HG03175 (cell line): ENCODE results near the gene ATP6V0D1.

Source experiments
- ATAC-seq: cut with Tn5 transposase; IDR thresholded peaks from one replicate; pipeline ENCODE4 v1.9.1; 2021; ENCODE audit warnings: mild to moderate bottlenecking, moderate library complexity; ENCODE audit not compliant: unreplicated experiment

ATP6V0D1 gene

DNA sequence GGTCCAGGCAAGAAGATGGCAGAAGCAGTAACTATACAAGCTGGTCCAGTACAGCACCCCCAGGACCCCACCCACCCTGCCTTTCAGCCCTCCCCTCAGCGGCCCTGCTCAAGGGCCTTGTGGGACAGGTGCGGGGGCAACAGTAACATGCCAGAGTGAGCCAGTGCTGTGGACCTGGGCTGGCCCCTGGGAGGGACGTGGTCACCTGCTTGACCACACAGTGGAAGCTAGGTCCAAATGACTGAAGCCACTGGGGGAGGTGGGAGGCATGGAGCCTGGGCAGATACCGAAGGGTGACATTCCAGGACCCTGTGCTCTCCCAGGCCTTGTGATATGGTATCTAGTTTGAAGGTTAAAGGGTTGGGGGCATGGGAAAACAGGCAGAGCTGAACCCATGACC is 17.3 kb downstream of the ATP6V0D1 start:
- ATAC-seq: no peak

DNA sequence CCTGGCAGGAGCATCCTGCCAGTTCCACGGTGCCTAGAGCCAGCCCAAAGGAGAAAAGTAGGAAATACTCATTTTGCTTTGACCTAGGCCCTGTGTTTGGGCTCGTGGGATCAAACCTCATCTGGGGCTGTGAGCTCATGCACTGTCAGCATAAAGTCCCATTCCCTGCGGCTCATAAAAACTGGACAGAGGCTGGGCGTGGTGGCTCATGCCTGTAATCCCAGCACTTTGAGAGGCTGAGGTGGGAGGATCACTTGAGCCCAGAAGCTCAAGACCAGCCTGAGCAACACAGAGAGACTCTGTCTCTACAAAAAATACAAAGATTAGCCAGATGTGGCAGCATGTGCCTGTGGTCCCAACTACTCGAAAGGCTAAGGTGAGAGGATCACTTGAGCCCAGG is 17.9 kb downstream of the ATP6V0D1 start:
- no peak for ATAC-seq

DNA sequence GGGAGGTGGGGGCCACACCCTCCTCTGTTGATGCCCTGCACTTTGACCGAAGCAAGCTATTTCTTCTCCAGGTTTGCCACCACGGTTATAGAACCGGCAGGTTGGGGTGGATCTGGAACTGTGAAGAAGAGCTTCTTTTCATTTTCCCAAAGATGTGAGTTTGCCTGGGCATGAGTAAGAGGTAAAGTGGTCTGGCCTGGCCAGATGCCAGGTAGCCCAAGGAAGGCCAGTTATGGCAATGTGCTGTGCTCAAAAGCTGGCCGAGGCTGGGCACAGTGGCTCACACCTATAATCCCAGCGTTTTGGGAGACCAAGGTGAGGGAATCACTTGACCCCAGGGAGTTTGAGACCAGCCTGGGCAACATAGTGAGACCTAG is 18.7 kb downstream of the ATP6V0D1 start:
- ATAC-seq: no peak

DNA sequence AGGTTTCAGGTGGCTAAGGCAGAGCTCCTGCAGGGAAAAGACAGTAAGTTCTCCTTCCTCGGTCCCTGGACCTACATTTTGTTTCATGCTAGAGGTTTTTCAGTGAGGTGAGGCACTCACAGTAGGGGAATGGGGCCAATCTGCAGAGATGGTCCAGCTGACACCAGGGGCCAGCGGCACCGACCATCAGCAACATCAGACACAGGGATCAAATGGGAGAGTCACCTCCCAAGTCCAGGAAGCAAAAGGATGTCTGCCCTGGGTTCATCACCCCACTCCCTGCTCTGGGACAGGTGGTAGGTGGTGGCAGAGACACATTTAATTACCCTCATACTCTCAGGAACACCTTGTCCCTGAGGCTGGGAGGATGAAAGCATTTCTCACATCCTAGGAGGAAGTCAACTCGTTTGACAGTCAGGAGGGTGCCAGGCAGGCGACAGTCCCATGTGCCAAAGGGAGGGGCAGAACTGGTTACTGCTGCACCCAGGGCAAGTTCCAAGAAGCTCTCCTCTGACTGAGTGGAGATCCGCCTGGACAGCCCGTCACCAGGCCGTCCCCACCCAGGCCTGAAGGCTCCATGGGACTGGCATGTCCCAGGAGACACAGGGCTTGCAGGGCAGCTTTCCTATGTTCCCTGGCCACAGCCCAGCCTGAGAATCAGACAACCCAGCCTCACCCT is 19.2 kb downstream of the ATP6V0D1 start:
- no peak for ATAC-seq

DNA sequence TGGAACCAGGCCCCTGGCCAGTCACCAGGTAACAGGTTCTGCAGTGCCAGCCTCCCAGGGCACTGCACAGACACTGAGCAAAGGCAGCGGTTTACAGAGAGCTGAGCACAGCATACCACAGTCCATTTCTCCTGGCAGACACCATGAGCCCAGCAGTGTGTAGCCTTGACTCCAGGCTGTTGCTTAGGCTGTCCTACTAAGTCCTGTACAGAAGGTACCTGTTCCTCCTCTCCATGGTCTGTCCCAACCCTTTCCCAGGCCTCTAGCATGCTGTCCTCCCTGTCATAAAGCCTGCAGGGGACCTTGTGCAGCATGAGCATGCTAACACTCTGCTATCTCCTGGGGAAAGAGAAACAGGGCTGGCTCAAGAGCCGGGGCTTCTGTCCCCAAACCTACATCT is 20.0 kb downstream of the ATP6V0D1 start:
- ATAC-seq: no peak

DNA sequence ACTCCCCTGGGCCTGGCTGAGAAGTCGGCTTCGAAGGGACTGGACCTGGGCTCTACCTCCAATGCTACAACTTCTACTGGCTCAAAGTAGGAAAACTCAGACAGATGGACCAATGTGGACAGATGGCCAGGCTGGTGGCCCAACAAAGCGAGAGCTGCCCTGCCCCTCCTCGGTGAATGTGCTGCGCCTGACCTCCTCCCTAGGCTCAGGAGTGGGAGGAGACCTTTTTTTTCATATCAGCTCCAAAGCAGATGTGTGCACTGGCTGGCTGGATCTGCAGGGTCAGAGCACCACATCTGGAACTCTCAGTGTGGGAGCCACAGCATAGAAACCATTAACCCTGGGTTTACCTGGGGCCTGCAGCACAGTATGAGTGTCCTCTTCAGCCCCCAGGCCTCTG is 20.8 kb downstream of the ATP6V0D1 start:
- ATAC-seq: no peak

DNA sequence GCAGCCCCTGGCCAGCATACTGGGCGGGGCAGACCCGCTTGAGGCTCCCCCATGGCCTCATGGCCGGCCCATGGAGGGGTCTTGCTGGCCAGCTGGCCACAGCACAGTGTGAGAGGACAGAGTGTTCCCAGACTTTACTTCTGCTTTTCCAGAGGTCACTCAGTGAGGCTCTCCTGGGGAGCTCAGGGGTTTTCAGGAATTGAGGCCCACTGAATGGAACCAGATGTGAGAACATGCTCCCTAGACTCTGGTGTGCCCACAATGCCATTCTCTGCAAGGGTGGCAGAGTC is 21.2 kb downstream of the ATP6V0D1 start:
- ATAC-seq: no peak

DNA sequence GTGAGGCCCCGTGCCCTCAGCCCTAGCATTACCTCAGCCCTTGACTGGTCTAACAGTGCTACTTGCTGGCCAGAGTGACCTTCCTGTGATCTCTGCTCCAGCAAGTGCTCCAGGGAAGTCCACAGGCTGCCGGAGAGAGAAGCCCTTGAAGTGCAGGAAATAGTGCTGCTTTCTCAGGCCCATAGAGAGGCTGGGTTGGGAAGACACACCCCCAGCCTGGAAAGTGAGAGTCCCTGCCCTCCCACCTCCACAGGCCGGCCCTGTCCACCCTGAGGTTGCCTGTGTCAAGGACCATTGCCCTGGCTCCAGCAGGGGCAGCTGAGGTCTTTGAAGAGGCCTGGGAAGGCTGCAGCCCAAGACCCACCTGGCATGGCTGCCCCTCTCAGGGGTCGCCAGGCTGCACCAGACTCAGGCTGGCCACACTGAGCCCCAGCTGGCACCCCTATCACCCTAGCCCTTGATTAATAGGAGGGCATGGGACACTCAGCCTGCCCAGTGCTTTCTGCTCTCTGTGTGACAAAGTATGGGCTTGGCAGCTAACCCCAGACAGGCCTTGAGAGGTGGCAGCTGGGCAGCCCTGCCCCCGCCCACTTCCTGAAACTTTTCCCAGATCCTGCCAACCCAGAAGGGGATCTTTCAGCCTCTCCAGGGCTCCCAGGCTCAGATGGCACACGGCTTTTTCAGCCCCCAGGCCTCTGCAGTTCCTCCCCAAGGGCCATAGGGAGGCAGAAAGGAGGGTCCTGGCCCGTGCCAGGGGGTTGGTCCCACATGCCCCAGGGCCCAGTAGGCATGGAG is 21.7 kb downstream of the ATP6V0D1 start:
- no peak for ATAC-seq

DNA sequence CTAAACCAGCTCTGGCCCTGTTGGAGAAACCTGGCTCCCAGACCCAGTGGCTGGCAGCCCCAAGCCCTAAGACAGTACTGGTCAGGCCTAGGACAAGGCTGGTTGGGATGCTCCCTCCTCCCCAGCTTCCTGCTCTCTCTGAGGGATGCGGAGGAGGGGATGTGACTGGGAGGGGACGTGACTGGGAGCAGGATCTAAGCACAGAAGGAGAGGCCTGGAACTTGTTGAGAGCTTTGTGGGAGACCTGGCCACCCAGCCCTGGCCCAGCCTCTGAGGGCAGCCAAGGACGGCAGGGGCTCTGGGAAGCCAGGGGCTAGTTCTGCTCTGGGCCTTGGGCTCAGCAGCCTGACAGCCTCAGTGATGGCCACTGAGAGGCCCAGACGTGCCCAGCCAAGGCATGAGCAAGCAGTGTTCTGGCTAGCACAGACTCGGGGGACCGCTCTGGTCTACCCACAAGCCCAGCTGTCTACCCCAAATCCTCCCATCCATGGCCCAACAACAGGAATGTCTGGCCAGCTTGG is 22.8 kb downstream of the ATP6V0D1 start:
- no peak for ATAC-seq

DNA sequence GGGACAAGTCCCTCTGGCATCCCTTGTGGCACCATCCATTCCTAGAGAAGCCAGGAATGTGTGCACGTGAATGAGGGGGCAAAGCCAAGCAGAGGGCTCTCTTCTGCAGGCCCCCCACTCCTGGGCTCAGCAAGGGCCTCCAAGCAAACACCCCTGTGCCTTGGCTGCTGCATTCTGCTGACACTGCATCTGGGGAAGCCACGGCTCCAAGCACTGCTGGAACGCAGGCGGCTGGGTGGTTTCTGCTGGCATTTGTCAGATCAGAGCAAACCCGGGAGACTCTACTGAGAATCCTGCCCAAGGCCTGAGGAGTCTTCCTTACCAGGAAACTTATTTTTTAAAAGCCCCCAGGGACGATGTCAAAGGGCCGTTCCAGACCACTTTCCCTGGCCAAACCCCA is 23.3 kb downstream of the ATP6V0D1 start:
- no peak for ATAC-seq

DNA sequence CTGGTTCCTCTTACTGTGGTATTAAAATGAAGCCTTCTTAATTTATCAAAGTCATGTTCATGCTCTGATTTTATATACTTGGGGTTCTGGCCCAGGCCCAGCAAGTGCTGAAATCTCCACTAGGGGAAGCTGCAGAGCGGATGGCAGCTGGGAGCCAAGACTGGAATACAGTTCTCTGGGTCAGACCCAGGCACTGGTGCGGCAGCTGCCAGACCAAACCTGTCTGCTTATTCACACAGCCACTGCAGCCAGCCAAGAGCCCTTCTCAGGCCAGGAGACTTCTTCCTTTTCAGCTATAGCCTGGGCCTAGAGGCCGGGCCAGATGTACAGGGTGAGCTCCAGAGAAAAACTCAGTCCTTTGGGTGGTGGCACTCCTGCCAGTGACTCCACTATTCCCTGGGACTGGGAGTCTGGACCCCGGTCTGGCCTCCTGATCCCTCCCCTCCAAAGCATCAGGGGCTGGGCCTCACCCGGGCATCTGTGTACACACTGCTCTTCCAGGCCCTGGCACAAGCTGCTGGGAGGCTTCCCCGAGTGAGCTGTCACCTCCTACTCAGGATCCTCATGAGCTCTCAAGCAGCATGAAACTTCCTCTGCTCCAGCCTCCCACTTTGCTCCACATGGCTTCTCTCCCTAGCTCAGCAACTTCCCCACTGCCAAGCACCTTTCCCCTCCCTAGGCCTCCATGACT is 24.4 kb downstream of the ATP6V0D1 start:
- ATAC-seq: no peak

DNA sequence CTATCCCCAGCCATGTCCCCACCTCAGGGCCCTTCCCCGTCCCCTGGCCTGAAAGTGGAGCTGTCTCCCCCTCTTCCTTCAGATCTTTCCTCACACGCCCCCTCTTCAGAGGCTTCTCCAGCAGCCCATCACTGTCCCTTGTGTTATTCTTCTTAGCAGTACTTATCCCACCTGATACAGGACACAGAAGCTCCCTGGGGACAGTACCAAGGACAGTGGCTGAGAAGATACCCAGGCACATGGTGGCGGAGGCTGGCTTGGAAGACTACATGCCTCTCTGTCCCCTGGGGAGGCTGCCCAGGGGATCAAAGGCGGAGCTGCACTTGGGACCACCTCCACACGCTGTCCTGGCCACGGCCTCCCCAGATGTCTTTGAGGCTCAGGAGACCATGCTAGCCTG is 26.1 kb downstream of the ATP6V0D1 start:
- ATAC-seq: no peak

DNA sequence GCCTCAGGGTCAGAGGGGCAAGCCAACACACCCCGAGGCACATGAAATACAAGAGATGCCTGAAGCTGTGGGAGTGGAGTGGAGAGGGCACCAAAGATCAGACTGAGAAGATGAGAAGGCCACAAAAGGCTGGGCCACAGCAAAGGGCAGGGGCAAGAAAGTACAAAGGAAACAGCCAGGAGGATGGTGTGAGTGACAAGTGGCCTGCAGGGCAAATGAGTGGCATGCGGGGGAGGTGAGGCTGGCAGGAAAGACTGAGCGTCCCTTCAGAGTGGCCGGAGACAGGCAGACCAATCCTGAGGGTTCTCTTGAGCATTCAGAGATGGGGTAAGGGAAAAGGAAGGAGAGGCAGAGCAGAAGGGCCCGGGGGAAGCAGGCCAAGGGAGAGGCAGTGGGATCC is 26.9 kb downstream of the ATP6V0D1 start:
- no peak for ATAC-seq

DNA sequence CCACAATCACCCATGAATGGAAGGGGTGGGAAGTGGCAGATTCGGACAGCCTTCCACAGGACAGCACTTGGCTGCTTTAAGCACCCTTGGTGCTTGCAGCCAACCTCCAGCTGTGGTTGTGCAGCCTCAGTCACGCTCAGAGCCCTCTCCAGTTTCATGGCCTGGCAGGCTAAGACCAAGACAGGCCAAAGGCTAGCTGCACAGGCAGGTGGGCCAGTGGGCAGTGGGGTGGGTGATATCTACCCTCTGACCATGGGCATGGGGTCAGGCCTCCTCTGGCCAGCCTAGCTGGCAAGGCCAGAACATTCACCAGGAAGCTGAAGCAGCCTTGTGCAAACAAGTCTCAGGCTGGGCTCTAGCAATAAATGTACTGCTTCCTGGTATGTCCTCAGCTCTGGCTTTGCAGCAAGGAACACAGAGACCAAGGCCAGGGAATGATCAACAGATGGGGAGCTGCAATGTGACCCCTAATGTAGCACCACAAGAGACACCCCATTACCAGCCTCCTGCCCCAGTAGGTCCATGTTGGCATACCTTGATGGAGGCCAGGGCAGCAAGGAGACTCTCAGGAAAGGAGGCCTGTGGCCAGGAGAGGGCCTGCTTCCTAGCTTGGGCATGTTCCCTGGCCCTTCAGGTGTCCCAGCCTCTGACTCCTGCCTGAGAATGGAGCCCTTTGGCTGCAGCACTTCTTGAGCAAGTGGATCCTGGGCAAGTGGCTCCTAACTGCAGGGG is 29.1 kb downstream of the ATP6V0D1 start:
- ATAC-seq: no peak

DNA sequence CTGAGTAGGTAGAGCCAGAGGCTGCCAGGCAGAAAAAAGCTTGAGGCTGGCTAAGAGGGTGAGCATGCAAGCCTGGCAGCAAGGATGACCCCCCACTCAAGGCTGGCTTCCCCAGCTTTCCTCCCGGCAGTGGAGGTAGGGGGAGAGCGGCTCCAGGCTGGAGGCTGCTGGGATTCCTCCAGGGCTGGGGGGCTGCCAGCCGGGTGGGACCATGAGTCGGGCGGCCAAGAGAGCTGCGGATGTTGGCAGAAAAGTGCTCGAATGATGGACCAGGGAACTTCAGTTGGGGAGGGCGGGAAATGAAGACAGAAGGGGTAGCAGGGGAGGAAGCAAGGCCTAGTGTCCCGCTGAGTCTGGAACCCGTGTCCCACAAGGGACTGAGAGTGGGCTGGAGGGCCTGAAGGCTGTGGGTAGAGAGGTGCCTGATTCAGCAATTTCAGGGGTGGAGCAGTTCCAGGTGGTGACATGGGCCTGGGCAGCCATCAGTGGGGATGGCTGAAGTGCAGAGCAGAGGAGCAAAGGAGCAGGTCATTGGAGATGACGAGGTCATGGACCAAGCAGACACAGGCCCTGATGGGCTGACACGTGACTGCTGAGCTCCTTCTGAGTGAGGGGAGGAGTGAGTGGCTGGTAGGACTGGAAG is 29.8 kb downstream of the ATP6V0D1 start:
- ATAC-seq: no peak

DNA sequence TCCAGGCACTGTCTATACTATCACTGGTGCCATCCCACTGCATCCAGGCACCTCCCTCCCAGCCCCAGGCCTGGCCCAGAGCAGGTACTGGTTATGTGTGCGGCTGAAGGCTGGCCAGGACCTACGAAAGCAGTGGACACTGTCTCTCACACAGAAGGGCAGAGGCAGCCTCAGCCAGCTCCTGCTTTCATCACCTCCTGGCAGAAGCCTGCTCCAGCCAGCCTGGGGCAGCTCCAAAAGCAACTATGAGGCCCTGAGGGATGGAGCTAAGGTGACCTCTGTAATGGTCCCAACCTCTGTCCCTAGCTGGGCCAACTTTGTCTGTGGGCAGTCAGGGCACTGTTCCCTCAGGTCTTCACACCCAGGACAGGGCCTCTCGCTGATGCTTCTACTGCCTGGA is 31.2 kb downstream of the ATP6V0D1 start:
- ATAC-seq: no peak

DNA sequence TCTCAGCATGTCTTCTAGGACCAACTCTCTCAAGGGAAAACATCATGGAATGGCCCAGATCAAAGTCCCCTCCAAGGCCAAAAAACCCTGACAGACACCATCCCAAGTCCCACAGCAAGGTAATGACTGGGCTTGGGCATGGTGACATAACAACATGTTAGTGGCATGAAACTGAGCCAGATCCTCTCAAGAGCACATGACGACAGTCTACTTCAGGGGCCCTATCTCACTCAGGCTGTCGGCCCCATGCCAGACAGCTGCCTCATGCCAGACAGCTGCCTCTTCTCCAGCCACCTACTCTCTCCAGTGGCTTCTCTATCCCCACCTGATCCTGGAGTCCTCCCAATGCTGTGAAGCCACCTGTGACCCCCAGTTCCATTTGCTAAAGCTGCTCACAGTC is 31.6 kb downstream of the ATP6V0D1 start:
- no peak for ATAC-seq

DNA sequence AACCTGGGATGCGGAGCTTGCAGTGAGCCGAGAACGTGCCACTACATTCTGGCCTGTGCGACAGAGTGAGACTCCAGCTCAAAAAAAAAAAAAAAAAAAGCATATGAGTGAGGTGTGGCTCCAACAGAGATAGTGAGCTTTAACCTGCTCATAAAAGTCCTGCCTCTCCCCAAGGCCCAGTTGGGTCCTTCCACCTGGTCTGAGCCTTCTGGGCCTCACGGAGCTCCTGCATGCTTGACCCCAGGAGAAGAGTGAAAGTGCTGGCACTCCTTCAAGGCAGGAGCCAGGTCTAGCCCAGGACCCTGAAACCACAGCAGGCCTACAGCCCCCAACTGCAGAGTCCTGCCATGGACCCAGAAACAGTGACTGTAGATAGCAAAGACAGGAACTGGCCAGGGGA is 32.4 kb downstream of the ATP6V0D1 start:
- no peak for ATAC-seq

DNA sequence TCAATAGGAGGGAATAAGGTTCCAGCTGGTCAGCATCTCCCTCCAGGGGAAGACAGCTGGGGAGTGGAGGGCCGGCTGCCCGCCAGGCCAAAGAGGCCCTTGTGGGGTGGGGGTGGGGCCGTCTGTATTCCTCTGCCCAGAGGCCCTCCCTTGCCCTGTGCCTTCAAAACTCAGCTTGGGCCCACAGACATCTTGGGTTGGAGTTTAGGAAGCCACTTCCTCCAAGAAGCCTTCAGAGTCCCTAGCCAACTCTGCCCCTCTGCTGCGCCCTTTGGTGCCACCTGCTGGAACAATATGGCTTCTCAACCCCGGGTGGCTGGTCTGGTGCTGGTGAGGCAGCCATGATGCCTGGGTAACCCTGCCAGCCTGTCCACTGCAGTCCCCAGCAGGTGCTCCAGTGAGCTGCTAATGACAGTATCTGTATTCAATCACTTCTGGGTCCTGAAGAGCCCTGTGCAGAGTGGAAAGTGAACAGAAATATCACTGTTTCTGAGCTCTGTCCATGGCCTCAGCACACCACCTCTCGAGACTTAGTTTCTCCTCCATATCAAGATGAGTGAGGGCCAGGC is 33.4 kb downstream of the ATP6V0D1 start:
- ATAC-seq: no peak

DNA sequence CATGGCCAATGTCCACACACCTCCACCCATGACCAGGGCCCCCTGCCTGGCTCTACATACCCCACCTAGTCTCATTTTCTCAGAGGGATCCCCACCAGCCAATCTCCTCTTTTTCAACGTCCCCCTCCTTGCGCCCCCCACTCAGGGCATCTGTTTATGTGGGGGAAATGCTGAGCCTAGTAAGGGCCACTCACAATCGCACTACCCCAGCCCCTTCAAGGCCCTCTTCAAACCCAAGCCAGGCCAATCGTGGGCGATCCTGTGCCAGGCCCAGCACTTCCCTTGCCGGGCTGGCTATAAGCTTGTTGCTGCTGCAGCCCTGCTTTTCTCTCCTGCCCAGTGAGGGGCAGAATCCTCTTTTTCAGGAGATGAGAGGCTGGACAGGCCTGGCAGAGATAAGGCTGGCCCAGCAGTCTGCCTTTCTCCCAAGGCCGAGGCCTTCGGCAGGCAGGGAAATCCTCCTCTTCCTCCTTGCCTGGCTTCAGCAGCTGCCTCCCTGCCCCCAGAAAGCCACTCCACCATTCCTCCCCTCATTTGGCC is 33.9 kb downstream of the ATP6V0D1 start:
- ATAC-seq: no peak
